HepG2 (cell line): ENCODE data around the gene EEF1E1. TPM values are rescaled to one million over a fixed set of nuclear protein-coding genes. Genes with fewer than 3 reads are reported as not detected.

Experiments used
- ARID5B ChIP-seq: IDR thresholded peaks from 2 replicates; pipeline ENCODE4 v1.4.0; 2020; ENCODE audit warnings: mild to moderate bottlenecking, missing genetic modification reagents
- E2F2 ChIP-seq: sonication (generic); formaldehyde crosslinking; IDR thresholded peaks from 2 replicates; pipeline ENCODE4 v1.4.0; 2020; ENCODE audit warnings: missing genetic modification reagents, borderline replicate concordance
- EHMT2 ChIP-seq: fragments of 200-600 bp; sonication (generic); IDR thresholded peaks from 2 replicates; pipeline ENCODE4 v1.7.0; 2017; ENCODE audit warnings: antibody characterized with exemption, low read depth, low read length, borderline replicate concordance
- ETV6 ChIP-seq: sonication (generic); formaldehyde crosslinking; conservative IDR thresholded peaks from 2 replicates; pipeline ENCODE4 v1.4.0; 2020; ENCODE audit warnings: missing genetic modification reagents
- FOXA1 ChIP-seq, 2 experiments: fragments of 450-650 bp in 1 of 2; sonication (generic) in 1 of 2; formaldehyde crosslinking in 1 of 2; IDR thresholded peaks; 2 replicates each; pipeline versions ENCODE4 v1.4.0 to v1.6.1; 2016 to 2020; ENCODE audit warnings: missing genetic modification reagents in 1 of 2
- GZF1 ChIP-seq: sonication (generic); formaldehyde crosslinking; IDR thresholded peaks from 2 replicates; pipeline ENCODE4 v1.5.1; 2020; ENCODE audit warnings: mild to moderate bottlenecking, missing genetic modification reagents
- HNRNPUL1 ChIP-seq: fragments of 200-400 bp; formaldehyde crosslinking; IDR thresholded peaks from 2 replicates; pipeline ENCODE4 v1.6.1; 2017; ENCODE audit warnings: low read depth, mild to moderate bottlenecking, low read length, moderate library complexity
- IKZF1 ChIP-seq: fragments of 450-650 bp; IDR thresholded peaks from 2 replicates; pipeline ENCODE4 v1.7.1; 2016
- KLF6 ChIP-seq: IDR thresholded peaks from 2 replicates; pipeline ENCODE4 v1.8.0; 2016; ENCODE audit warnings: missing biosample characterization, missing genetic modification reagents
- MXD4 ChIP-seq: IDR thresholded peaks from 2 replicates; pipeline ENCODE4 v1.6.1; 2016; ENCODE audit warnings: mild to moderate bottlenecking, missing biosample characterization, missing genetic modification reagents
- NR2F6 ChIP-seq, 2 experiments: IDR thresholded peaks; 2 replicates each; pipeline ENCODE4 v1.6.1; 2016; ENCODE audit warnings: antibody characterized with exemption in 1 of 2, mild to moderate bottlenecking in 1 of 2
- POLR2AphosphoS5 ChIP-seq: IDR thresholded peaks from 2 replicates; pipeline ENCODE4 v1.6.1; 2012; ENCODE audit warnings: low read depth, low read length
- SETDB1 ChIP-seq: sonication (generic); formaldehyde crosslinking; IDR thresholded peaks from 2 replicates; pipeline ENCODE4 v1.5.1; 2020; ENCODE audit warnings: missing genetic modification reagents, mild to moderate bottlenecking, borderline replicate concordance
- SKI ChIP-seq: fragments of 450-650 bp; IDR thresholded peaks from one replicate; pipeline ENCODE4 v1.6.1; 2018; ENCODE audit warnings: mild to moderate bottlenecking; ENCODE audit not compliant: partially characterized antibody
- SP2 ChIP-seq: sonication (generic); formaldehyde crosslinking; IDR thresholded peaks from 2 replicates; pipeline ENCODE4 v1.5.1; 2020; ENCODE audit warnings: mild to moderate bottlenecking, missing genetic modification reagents
- ZBTB20 ChIP-seq: sonication (generic); formaldehyde crosslinking; IDR thresholded peaks from 2 replicates; pipeline ENCODE4 v1.8.1; 2023; ENCODE audit warnings: missing genetic modification reagents, low read depth, mild to moderate bottlenecking, borderline replicate concordance
- ZIK1 ChIP-seq: sonication (generic); formaldehyde crosslinking; IDR thresholded peaks from 2 replicates; pipeline ENCODE4 v1.5.0; 2020; ENCODE audit warnings: mild to moderate bottlenecking, low read depth, missing genetic modification reagents, borderline replicate concordance
- ZKSCAN8 ChIP-seq: IDR thresholded peaks from 2 replicates; pipeline ENCODE4 v1.6.1; 2016; ENCODE audit warnings: borderline replicate concordance, missing genetic modification reagents, missing compliant biosample characterization
- ZNF30 ChIP-seq: sonication (generic); formaldehyde crosslinking; IDR thresholded peaks from 2 replicates; pipeline ENCODE4 v1.5.0; 2020; ENCODE audit warnings: mild to moderate bottlenecking, missing genetic modification reagents
- ZNF317 ChIP-seq: sonication (generic); formaldehyde crosslinking; IDR thresholded peaks from 2 replicates; pipeline ENCODE4 v1.5.0; 2020; ENCODE audit warnings: mild to moderate bottlenecking, missing genetic modification reagents
- ZNF446 ChIP-seq: sonication (generic); formaldehyde crosslinking; IDR thresholded peaks from 2 replicates; pipeline ENCODE4 v1.5.0; 2020; ENCODE audit warnings: mild to moderate bottlenecking, missing genetic modification reagents
- ZNF777 ChIP-seq: sonication (generic); formaldehyde crosslinking; IDR thresholded peaks from 2 replicates; pipeline ENCODE4 v1.4.0; 2020; ENCODE audit warnings: missing genetic modification reagents
- polyA plus RNA-seq, 8 experiments: library from polyadenylated mRNA; depleted of rRNA in 3 of 8; stranded (reverse) in 7 of 8; unstranded in 1 of 8; fragments of >200 nt; fragmentation: Illumina TruSeq in 4 of 8; extraction: Trizol in 4 of 8; gene quantifications; 2 replicates each; pipeline versions ENCODE4 v1.2.1 to v1.2.3, GENCODE V29; 2011 to 2016; ENCODE audit warnings: low read depth in 4 of 8, missing spikeins in 1 of 8, mixed read lengths in 1 of 8; ENCODE audit not compliant: insufficient read depth in 1 of 8
- total RNA-seq, 5 experiments: library from RNA; depleted of rRNA; stranded (reverse); fragments of >200 nt; fragmentation: Illumina TruSeq; extraction: Trizol; gene quantifications; 2 replicates each; pipeline ENCODE4 v1.2.3, GENCODE V29; 2016; ENCODE audit warnings: low read depth in 1 of 5
- TF ChIP-seq, protein P1 (sequence below), 2 experiments: sonication (generic) in 1 of 2; formaldehyde crosslinking in 1 of 2; IDR thresholded peaks; 2 replicates each; pipeline versions ENCODE4 v1.5.1 to v1.6.1; 2011 to 2020; ENCODE audit warnings: borderline replicate concordance in 1 of 2, low read depth in 1 of 2, low read length in 1 of 2, mild to moderate bottlenecking in 1 of 2, missing genetic modification reagents in 1 of 2, moderate library complexity in 1 of 2

The EEF1E1 gene
- total and polyA plus RNA-seq, 2 of the 13 experiments (the other 11 are each of a cell fraction or from before 2014, with no cell fraction given), result 128 to 188 TPM

GRCh38 chr6:8080362-8081151, 21.8 kb downstream of the EEF1E1 start (continued):
- TF ChIP-seq FOXA1 (IDR thresholded peaks at IDR 0.05), result no peak
- TF ChIP-seq FOXA1 (CRISPR knock-in tag; IDR thresholded peaks at IDR 0.05), result peak; percentile 45; the same call in 1 of the 2 replicates
- TF ChIP-seq SKI, result no peak
- TF ChIP-seq ZKSCAN8 (CRISPR knock-in tag), result peak; percentile 39; the same call in 1 of the 2 replicates
- no peak for TF ChIP-seq E2F2 (CRISPR knock-in tag)
- TF ChIP-seq ZNF777 (CRISPR knock-in tag), result no peak
- TF ChIP-seq ZNF446 (CRISPR knock-in tag), result no peak
- TF ChIP-seq SETDB1 (CRISPR knock-in tag), result no peak
- TF ChIP-seq ZNF317, result no peak
- TF ChIP-seq ZIK1 (CRISPR knock-in tag), result no peak
- no peak for TF ChIP-seq HNRNPUL1
- TF ChIP-seq SP2 (CRISPR knock-in tag), result no peak
- no peak for TF ChIP-seq IKZF1
- TF ChIP-seq ZBTB20 (CRISPR knock-in tag), result no peak
- TF ChIP-seq, protein P1, sequence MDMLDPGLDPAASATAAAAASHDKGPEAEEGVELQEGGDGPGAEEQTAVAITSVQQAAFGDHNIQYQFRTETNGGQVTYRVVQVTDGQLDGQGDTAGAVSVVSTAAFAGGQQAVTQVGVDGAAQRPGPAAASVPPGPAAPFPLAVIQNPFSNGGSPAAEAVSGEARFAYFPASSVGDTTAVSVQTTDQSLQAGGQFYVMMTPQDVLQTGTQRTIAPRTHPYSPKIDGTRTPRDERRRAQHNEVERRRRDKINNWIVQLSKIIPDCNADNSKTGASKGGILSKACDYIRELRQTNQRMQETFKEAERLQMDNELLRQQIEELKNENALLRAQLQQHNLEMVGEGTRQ (IDR thresholded peaks at IDR 0.05; ENCODE audit: low read depth, low read length), result no peak
- TF ChIP-seq, protein P1 (CRISPR knock-in tag; IDR thresholded peaks at IDR 0.05; ENCODE audit: borderline replicate concordance), result no peak
- TF ChIP-seq POLR2AphosphoS5, result no peak
- peak; percentile 63 for TF ChIP-seq ARID5B (CRISPR knock-in tag)
- TF ChIP-seq ETV6 (CRISPR knock-in tag), result no peak
- TF ChIP-seq MXD4 (CRISPR knock-in tag), result no peak
- 0 out of 2 replicates have a peak, but pooled peaks have one; percentile 11 for TF ChIP-seq NR2F6 (IDR thresholded peaks at IDR 0.05)
- TF ChIP-seq NR2F6 (CRISPR knock-in tag; IDR thresholded peaks at IDR 0.05), result 0 out of 2 replicates have a peak, but pooled peaks have one; percentile 8
- TF ChIP-seq EHMT2, result no peak
- TF ChIP-seq KLF6, result no peak
- TF ChIP-seq ZNF30 (CRISPR knock-in tag), result no peak
- no peak for TF ChIP-seq GZF1 (CRISPR knock-in tag)
